PC-3 (cell line): ENCODE results near the gene GRIP2. TPM values are rescaled to one million over a fixed set of nuclear protein-coding genes. Genes with fewer than 3 reads are reported as not detected.

Experiments used
- ATAC-seq: fragments of 200-7000 bp; cut with Tn5 transposase; 2 replicates; pipeline ENCODE4 v1.9.1; 2020; ENCODE audit warnings: mild to moderate bottlenecking, moderate library complexity
- BruUV-seq: library from RNA; stranded (reverse); fragments of 400-500 nt; replicated peaks from 2 replicates; lab custom pipeline; 2021; lab: Mats Ljungman, UMichigan
- CTCF ChIA-PET: fragments of 300-600 bp; sonication (Branson Sonifier 250); formaldehyde crosslinking; loops from one replicate; lab custom pipeline; 2022; ENCODE audit warnings: antibody characterized with exemption; lab: Charles Lee
- POLR2A ChIA-PET: fragments of 300-600 bp; sonication (Branson Sonifier 250); formaldehyde crosslinking; loops from one replicate; lab custom pipeline; 2022; ENCODE audit warnings: antibody characterized with exemption; ENCODE audit not compliant: unreplicated experiment; lab: Charles Lee
- DNase-seq: peaks from one replicate; pipeline ENCODE4 v3.0.0-alpha.2; 2015
- H2AFZ ChIP-seq: fragments of 300-600 bp; sonication (generic); 2 replicates; pipeline ENCODE4 v1.6.0; 2016; ENCODE audit warnings: antibody characterized with exemption, low read length
- H3F3A ChIP-seq: fragments of 300-600 bp; sonication (generic); one replicate; pipeline ENCODE4 v1.6.0; 2017; ENCODE audit warnings: antibody characterized with exemption, low read length, control low read depth, mild to moderate bottlenecking; ENCODE audit not compliant: unreplicated experiment
- H3K27ac ChIP-seq: fragments of 300-600 bp; sonication (generic); 2 replicates; pipeline ENCODE4 v1.5.1; 2016; ENCODE audit warnings: mild to moderate bottlenecking, low read length
- H3K27me3 ChIP-seq: fragments of 300-600 bp; sonication (generic); 2 replicates; pipeline ENCODE4 v1.6.1; 2016; ENCODE audit warnings: low read length, mixed read lengths
- H3K36me3 ChIP-seq: fragments of 300-600 bp; sonication (generic); 2 replicates; pipeline ENCODE4 v1.6.1; 2016; ENCODE audit warnings: low read depth, mixed run types, low read length, mixed read lengths
- H3K4me1 ChIP-seq: fragments of 300-600 bp; sonication (generic); 2 replicates; pipeline ENCODE4 v1.5.1; 2016; ENCODE audit warnings: low read length; ENCODE audit not compliant: insufficient read depth
- H3K4me2 ChIP-seq: fragments of 300-600 bp; sonication (generic); 2 replicates; pipeline ENCODE4 v1.6.0; 2016; ENCODE audit warnings: low read length
- H3K4me3 ChIP-seq: fragments of 300-600 bp; sonication (generic); 2 replicates; pipeline ENCODE4 v1.5.1; 2016; ENCODE audit warnings: mild to moderate bottlenecking, low read length, mixed read lengths
- H3K79me2 ChIP-seq: fragments of 300-600 bp; sonication (generic); 2 replicates; pipeline ENCODE4 v1.6.1; 2017; ENCODE audit warnings: low read length, mixed read lengths
- H3K9ac ChIP-seq: fragments of 300-600 bp; sonication (generic); 2 replicates; pipeline ENCODE4 v1.6.0; 2016; ENCODE audit warnings: mild to moderate bottlenecking, low read length
- H3K9me2 ChIP-seq: fragments of 300-600 bp; sonication (generic); replicated peaks from 2 replicates; pipeline ENCODE4 v1.6.1; 2016; ENCODE audit warnings: mixed run types, low read length, mixed read lengths
- H3K9me3 ChIP-seq: fragments of 300-600 bp; sonication (generic); 2 replicates; pipeline ENCODE4 v1.6.1; 2016; ENCODE audit warnings: low read length, mixed read lengths
- H4K20me1 ChIP-seq: fragments of 300-600 bp; sonication (generic); 2 replicates; pipeline ENCODE4 v1.6.1; 2016; ENCODE audit warnings: low read length, mixed read lengths
- CTCF ChIP-seq: fragments of 300-600 bp; sonication (generic); conservative IDR thresholded peaks from 2 replicates; pipeline ENCODE4 v1.5.1; 2017; ENCODE audit warnings: antibody characterized with exemption, low read depth, mild to moderate bottlenecking, low read length
- EZH2 ChIP-seq: fragments of 300-600 bp; sonication (generic); IDR thresholded peaks from one replicate; pipeline ENCODE4 v1.6.1; 2017; ENCODE audit warnings: antibody characterized with exemption, mild to moderate bottlenecking, low read length; ENCODE audit not compliant: unreplicated experiment
- EZH2phosphoT487 ChIP-seq: fragments of 300-600 bp; sonication (generic); IDR thresholded peaks from 2 replicates; pipeline ENCODE4 v1.6.1; 2018; ENCODE audit warnings: mild to moderate bottlenecking, antibody characterized with exemption, low read length, borderline replicate concordance
- intact Hi-C: fragments of 100-400 bp; cut with micrococcal nuclease; formaldehyde crosslinking; loops from 2 replicates; pipeline ENCODE4 v1.9.0; 2023
- total RNA-seq: library from RNA; depleted of rRNA; stranded (reverse); fragments of >200 nt; gene quantifications from 2 replicates; pipeline ENCODE4 v1.2.3, GENCODE V29; 2014

Gene GRIP2
- total RNA-seq, 1 experiment from 2014 or later, result 0.36 TPM

- H3K27ac ChIP-seq, result no peak overlapping the region
- no peaks in the 10 kb centered on the region for H3K9me3 ChIP-seq
- no peaks in the 10 kb centered on the region for H3K9me2 ChIP-seq
- ChIA-PET CTCF (no interaction called here), POLR2A (no interaction called here)
- ATAC-seq, result no peak
- H3K4me3 ChIP-seq, result no peak overlapping the region
- no peaks in the 10 kb centered on the region for H3K79me2 ChIP-seq
- H3K9ac ChIP-seq, result no peak overlapping the region
- no peak for DNase-seq
- H3K4me1 ChIP-seq, result no peaks in the 10 kb centered on the region
- H3F3A ChIP-seq, result no peaks in the 10 kb centered on the region
- H2AFZ ChIP-seq, result no peak overlapping the region
- H4K20me1 ChIP-seq, result no peaks in the 10 kb centered on the region
- H3K27me3 ChIP-seq, result no peaks in the 10 kb centered on the region
- TF ChIP-seq EZH2 (no peak), EZH2phosphoT487 (no peak), CTCF (no peak)
- H3K36me3 ChIP-seq, result no peaks in the 10 kb centered on the region
- intact Hi-C loops, result no loop called here
- no TSS peak for BruUV-seq
- H3K4me2 ChIP-seq, result no peak overlapping the region
Measured at GRCh38 chr3:14511623-14512280, 28.4 kb downstream of the GRIP2 start.

- Histone ChIP-seq H3K27me3 (no peaks in the 10 kb centered on the region), H3F3A (no peaks in the 10 kb centered on the region), H3K4me3 (no peak overlapping the region), H3K9ac (no peak overlapping the region), H3K27ac (no peak overlapping the region), H3K79me2 (no peaks in the 10 kb centered on the region), H3K4me2 (no peak overlapping the region), H3K4me1 (no peaks in the 10 kb centered on the region), H3K36me3 (no peaks in the 10 kb centered on the region), H3K9me2 (no peaks in the 10 kb centered on the region), H4K20me1 (no peaks in the 10 kb centered on the region), H3K9me3 (no peaks in the 10 kb centered on the region), H2AFZ (no peak overlapping the region)
- intact Hi-C loops, result no loop called here
- POLR2A ChIA-PET, result no interaction called here
- no TSS peak for BruUV-seq
- CTCF ChIA-PET, result no interaction called here
- no peak for DNase-seq
- ATAC-seq, result no peak
- no peak for TF ChIP-seq EZH2phosphoT487
- no peak for TF ChIP-seq CTCF
- TF ChIP-seq EZH2, result no peak
Measured at GRCh38 chr3:14510838-14511622, 29.1 kb downstream of the GRIP2 start.

- Histone ChIP-seq H3K4me1 (no peaks in the 10 kb centered on the region), H3K9me3 (no peaks in the 10 kb centered on the region), H3K27me3 (no peaks in the 10 kb centered on the region), H4K20me1 (no peaks in the 10 kb centered on the region), H3K9ac (no peak overlapping the region), H3K79me2 (no peaks in the 10 kb centered on the region), H3F3A (no peaks in the 10 kb centered on the region), H3K36me3 (no peaks in the 10 kb centered on the region), H2AFZ (no peak overlapping the region), H3K4me3 (no peak overlapping the region), H3K27ac (no peak overlapping the region), H3K9me2 (no peaks in the 10 kb centered on the region), H3K4me2 (no peak overlapping the region)
- ATAC-seq, result no peak
- ChIA-PET CTCF (interaction anchor here (1.2 kb wide), 1 partner anchor 38 kb away, joined by 4 read pairs; no protein-coding TSS in a partner anchor), POLR2A (no interaction called here)
- intact Hi-C loops, result loop anchor here (1.0 to 10.0 kb wide), 4 partner anchors 40 to 413 kb away; partner anchors contain the start of gene CCDC174
- BruUV-seq, result no TSS peak
- TF ChIP-seq EZH2phosphoT487 (no peak), EZH2 (no peak), CTCF (no peak)
- no peak for DNase-seq
Measured at GRCh38 chr3:14509796-14510100, 30.4 kb downstream of the GRIP2 start.
